CD4-positive, alpha-beta T cell treated with Interleukin-10 for 1 hour (primary cell): Measurements from ENCODE around the gene MIOX.

Experiments
- DNase-seq: peaks from one replicate; pipeline ENCODE4 v3.0.0-alpha.2; 2020

Gene MIOX

GRCh38 chr22:50498322-50498890, 11.7 kb downstream of the MIOX start:
- DNase-seq: peak; percentile 82

GRCh38 chr22:50500452-50500851, 13.8 kb downstream of the MIOX start:
- DNase-seq: no peak

- DNase-seq: no peak
Measured at GRCh38 chr22:50502096-50502495, 15.4 kb downstream of the MIOX start.

GRCh38 chr22:50502628-50503474, 16.2 kb downstream of the MIOX start:
- DNase-seq: no peak

GRCh38 chr22:50503475-50504145, 17.0 kb downstream of the MIOX start:
- DNase-seq: no peak

GRCh38 chr22:50504369-50505211, 17.9 kb downstream of the MIOX start:
- DNase-seq: no peak

GRCh38 chr22:50505276-50505775, 18.7 kb downstream of the MIOX start:
- no peak for DNase-seq

GRCh38 chr22:50505776-50506610, 19.3 kb downstream of the MIOX start:
- no peak for DNase-seq

- DNase-seq: no peak
Measured at GRCh38 chr22:50506611-50507420, 20.2 kb downstream of the MIOX start.

GRCh38 chr22:50507421-50507990, 20.8 kb downstream of the MIOX start, which contains the start of gene LMF2:
Gene LMF2 (minus strand): TSS chr22:50507702. CDS start chr22:50507675, 27 bp downstream.
- peak; percentile 94 for DNase-seq

GRCh38 chr22:50507991-50508884, 21.6 kb downstream of the MIOX start, which contains the start of gene NCAPH2:
Gene NCAPH2 (plus strand): TSS chr22:50508224. CDS start chr22:50508338, 114 bp downstream.
- DNase-seq: peak; percentile 97

GRCh38 chr22:50508897-50509296, 22.2 kb downstream of the MIOX start:
- no peak for DNase-seq

- no peak for DNase-seq
Measured at GRCh38 chr22:50513175-50513574, 26.5 kb downstream of the MIOX start.

GRCh38 chr22:50516068-50516467, 29.4 kb downstream of the MIOX start:
- DNase-seq: no peak

GRCh38 chr22:50516891-50517290, 30.2 kb downstream of the MIOX start:
- no peak for DNase-seq

- no peak for DNase-seq
Measured at GRCh38 chr22:50517495-50518260, 31.0 kb downstream of the MIOX start.

GRCh38 chr22:50518606-50519005, 31.9 kb downstream of the MIOX start:
- no peak for DNase-seq

- DNase-seq: no peak
Measured at GRCh38 chr22:50519151-50519550, 32.5 kb downstream of the MIOX start.
